WI38 (cell line): ENCODE results near the gene EHD1.

Experiments
- H3K4me3 ChIP-seq: 2 replicates; pipeline ENCODE4 v1.5.1; 2011; ENCODE audit warnings: low read depth, mild to moderate bottlenecking, control low read depth, low read length
- CTCF ChIP-seq: IDR thresholded peaks from 2 replicates; pipeline ENCODE4 v1.5.1; 2012; ENCODE audit warnings: low read depth, mild to moderate bottlenecking, control low read depth, low read length

EHD1 gene

GRCh38 chr11:64833509-64833908 is 44.9 kb downstream of the EHD1 start:
- no peak for TF ChIP-seq CTCF
- no peak overlapping the region for H3K4me3 ChIP-seq

- TF ChIP-seq CTCF = no peak
- no peak overlapping the region for H3K4me3 ChIP-seq
Observed at GRCh38 chr11:64833198-64833502, 45.3 kb downstream of the EHD1 start.

GRCh38 chr11:64832467-64833197 is 45.8 kb downstream of the EHD1 start:
- H3K4me3 ChIP-seq = no peak overlapping the region
- no peak for TF ChIP-seq CTCF

- TF ChIP-seq CTCF = no peak
- no peak overlapping the region for H3K4me3 ChIP-seq
Observed at GRCh38 chr11:64831411-64831891, 47.0 kb downstream of the EHD1 start.

GRCh38 chr11:64829536-64830251 is 48.7 kb downstream of the EHD1 start:
- no peak for TF ChIP-seq CTCF
- H3K4me3 ChIP-seq = no peak overlapping the region

GRCh38 chr11:64827451-64827839 is 51.0 kb downstream of the EHD1 start:
- no peak overlapping the region for H3K4me3 ChIP-seq
- no peak for TF ChIP-seq CTCF

GRCh38 chr11:64826578-64827450 is 51.6 kb downstream of the EHD1 start:
- no peak overlapping the region for H3K4me3 ChIP-seq
- TF ChIP-seq CTCF = no peak
